ENCODE results near the gene DNAJC21.
"Not testable (repeated sequence)": the region's sequence is repeated elsewhere in the genome, so short reads cannot be mapped to it uniquely, and the experiment has no call there.

The DNAJC21 gene

DNA sequence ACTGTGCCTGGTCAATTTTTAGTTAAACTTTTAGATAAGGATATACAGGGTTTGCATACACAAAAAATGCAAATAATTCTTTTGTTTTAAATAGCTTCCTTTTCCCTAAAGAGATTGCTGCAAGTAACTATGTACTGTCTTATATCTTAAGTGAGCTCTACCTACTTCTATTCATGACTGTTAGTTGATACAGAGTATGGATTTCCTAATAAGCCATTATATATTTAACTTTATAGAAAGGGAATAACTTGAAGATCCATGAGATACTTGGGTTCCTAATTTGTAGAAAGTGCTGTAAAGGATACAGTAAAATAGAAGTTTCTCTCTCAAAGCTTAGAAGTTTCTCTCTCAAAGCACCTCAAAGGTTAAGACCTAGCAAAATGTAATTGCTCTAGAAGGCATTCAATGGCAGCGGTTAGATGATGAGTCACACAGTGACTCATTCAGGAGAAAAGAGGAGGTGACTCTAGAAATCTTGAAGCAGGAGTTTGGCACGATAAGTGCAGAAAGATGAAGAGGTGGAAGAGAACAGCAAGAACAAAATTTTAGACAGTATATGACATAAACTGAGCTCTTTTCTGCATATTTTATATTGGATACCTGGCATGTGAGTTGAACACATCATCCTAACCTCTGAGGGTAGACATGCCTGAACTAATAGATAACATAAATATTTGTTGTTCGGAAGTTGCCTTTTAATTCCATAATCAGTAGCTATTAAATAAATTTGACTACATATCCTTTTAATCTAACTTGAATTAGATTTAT lies 5.5 kb upstream of the DNAJC21 start:
- DNase-seq = no peak

DNA sequence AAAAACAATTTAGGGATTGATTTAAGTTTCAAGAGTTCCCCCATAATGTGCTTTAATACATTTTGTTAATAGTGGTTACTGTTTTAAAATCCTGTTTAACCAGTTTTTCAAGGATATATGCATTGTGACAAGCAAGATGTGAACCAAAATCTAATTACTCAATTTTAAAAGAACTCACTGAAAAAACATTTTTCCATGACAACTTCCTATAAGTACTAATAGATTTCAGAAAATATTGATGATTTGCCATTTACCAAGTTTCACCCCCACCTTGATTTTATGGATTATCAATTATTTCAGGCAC lies 4.9 kb upstream of the DNAJC21 start:
- DNase-seq = no peak

DNA sequence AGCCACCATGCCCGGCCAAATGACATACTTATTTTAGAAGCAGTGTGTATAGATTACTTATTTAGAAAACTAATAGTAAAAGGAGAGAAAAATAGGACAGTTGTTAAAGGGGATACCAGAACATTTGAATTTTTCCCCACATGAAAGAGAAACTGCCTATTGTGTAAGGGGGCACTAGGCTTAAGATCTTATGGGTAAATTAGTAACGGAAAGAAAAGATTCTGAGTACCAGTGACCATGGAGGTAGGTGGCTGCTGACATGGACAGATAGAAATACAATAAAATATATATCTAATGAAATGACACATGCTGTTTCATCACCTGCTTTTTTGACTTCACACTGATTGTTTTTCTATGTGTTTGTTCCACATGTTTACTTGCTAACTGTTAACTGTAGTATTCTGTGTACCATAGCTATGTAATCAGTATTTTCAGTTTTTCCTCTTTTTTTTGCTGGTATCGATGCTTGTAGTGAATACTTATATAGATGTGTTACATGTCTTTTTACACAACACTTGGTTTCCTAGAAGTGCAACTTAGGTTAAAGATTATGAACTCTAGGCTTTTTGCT lies 3.0 kb upstream of the DNAJC21 start:
- no peak for DNase-seq

DNA sequence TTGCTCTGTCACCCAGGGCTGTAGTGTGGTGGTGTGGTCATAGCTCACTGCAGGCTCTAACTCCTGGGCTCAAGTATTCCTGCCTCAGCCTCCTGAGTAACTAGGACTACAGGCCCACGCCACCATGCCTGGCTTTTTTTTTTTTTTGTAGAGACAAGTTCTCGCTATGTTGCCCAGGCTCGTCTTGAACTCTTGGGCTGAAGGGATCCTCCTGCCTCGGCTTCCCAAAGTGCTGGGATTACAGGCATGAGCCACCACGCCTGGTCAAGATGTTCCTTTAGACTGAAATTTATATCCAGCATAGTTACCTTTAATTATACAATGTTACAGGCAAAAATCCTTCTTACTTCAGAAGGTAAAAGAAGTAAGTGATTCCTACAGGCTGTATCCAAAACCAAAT lies 1.6 kb upstream of the DNAJC21 start:
- DNase-seq = no peak

DNA sequence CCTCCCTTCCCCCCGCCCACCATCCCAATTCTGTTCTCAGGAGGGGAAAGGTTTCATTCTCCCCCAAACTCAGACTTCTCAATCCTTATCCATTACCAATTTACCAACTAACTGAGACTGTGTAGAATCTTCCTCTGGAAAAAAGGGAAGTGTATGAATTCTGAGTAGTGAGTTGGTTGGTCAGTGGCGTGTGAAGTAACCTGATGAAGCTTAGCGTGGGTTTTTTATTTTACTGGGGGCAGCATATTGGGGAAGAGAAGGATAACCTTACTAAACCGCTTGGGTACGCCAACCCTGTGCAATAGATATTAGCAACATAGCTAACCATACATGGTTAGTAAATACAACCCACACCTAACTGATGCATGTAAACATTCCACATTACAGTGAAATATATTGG lies 1.1 kb upstream of the DNAJC21 start:
- DNase-seq = no peak

DNA sequence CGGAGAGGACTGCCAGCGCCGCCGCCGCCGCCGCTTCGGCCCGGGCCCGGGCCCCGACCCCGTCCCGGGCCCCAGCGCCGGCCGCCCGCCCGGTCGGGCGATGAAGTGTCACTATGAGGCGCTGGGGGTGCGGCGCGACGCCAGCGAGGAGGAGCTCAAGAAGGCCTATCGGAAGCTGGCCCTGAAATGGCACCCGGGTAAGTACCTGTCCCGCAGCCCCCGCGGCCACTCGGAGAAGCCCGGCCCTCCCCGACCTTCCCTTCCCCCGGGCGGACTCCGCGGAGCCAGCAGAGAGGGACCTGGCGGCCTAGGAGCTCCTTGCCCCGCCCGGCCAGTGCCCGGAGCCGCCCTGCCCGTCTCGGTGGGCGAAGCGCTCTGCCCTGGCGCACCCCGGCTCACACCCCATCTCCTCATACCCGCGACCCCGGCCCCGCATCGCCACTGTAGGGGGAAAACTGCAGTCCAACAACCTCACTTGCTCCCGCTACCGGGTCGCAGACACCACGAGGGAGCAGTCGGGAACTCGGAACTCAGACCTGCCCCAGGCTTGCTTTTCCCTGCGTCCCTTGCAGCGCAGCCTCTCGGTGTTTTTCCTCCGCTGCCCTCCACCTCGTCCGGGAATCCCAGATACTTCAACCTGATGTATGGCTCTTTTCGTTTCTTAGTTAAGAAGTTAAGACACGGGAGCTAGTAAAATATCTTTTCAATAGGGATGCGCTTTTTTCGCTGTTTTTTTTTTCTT lies 532 bp downstream of the DNAJC21 start:
- peak; percentile 71 to 84 for DNase-seq

GRCh38 chr5:34930462-34930844 lies 1.1 kb downstream of the DNAJC21 start:
- DNase-seq = no peak

DNA sequence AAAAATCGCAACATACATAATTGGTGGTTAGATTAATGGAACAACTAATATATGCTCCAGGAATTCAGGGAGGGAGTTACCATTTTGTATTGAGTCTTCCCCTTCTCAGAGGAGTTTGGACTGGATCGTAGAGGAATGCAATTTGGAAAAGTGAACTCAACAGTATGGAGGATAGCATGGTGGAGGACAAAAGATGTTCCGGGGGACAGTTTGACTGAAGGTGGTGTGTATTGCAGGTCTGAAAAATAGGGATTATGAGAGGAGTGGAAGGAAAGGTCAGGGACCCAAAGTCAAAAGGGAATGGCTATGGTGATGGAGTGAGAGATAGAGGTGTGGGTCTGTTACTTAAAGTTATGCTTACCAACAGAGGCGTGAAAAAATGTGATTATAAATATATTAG lies 1.5 kb downstream of the DNAJC21 start:
- DNase-seq = no peak

DNA sequence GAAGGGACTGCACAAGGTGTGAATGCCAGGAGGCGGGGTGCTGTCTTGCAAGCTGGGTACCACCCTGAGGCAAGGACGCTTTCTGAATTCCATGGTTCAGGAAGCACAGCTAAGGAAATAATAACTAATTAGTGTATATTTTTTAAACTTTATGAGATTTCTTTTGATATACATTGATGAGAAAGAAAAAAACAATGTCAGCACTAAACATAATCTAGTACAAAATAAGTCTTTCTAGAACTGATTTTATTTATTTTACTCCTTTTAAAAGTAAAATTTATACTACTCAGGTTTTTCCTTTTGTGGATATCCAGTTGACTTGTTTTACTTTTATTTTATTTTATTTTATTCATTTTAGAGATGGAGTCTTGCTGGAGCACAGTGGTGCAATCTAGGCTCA lies 3.6 kb downstream of the DNAJC21 start:
- no peak for DNase-seq

DNA sequence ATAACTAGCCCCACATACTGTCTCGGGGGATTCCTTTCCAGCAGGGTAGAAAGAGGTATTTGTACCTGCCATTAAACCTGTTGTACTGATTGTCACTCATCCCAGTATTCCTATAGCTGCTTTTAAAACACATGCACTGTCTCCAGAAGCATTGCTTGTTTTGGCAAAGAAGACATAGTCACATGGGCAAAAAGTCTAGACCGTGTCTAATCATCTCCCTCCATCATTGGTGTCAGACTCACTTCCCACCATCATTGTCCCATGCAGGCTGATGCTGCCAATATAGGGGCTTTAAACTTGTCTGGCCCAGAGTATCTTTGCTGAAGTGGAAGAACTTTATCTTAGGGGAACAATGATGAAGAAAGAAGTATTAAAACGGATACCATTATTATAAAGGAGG lies 12.6 kb downstream of the DNAJC21 start:
- no peak for DNase-seq

GRCh38 chr5:34944044-34944443 lies 14.7 kb downstream of the DNAJC21 start:
- DNase-seq = no peak

DNA sequence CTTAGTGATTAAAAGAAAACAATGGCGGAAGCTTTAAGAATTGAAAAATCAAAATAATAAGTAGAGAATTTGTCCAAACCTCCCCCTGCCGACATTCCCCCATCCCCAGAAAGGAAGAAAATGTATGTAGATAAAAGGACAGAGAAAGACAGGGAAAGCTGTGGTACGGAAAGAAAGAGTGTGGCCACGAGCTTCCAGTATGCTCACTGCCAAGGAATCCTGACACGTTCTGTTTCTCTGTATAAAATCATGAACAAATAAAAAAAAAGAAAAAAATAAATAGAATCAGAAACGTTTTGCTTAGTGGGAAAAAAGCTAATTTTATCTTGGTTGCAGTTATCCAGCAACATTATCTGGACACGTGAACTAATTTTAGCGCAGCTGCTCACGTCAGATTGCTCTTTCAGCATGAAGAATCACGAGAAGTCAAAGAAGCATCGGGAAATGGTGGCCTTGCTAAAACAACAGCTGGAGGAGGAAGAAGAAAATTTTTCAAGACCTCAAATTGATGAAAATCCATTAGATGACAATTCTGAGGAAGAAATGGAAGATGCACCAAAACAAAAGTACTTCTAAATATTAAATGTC lies 15.2 kb downstream of the DNAJC21 start:
- no peak for DNase-seq

DNA sequence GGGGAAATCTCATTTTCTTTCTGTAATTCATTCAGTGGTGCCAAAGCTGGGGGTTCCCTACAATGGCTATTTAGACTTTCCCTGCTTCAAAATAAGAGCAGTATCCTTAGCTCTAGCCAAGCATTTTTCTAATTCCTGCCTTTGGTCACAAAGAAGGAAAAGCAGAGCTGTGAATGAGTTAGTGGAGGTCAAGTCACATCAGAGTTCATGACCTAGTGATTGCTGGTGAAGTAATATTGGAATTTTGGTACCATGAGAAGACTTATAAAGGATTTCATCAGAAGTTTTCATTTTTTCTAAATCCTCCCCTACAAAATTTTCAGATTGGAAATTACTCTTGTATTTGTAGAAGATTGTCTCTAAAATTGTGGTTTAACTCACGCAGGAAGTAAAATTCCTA lies 28.0 kb downstream of the DNAJC21 start:
- no peak for DNase-seq

- peak; percentile 17 to 43 for DNase-seq
Observed at GRCh38 chr5:34957857-34958690, 28.7 kb downstream of the DNAJC21 start.

GRCh38 chr5:34959323-34959722 lies 30.0 kb downstream of the DNAJC21 start:
- DNase-seq = no peak

DNA sequence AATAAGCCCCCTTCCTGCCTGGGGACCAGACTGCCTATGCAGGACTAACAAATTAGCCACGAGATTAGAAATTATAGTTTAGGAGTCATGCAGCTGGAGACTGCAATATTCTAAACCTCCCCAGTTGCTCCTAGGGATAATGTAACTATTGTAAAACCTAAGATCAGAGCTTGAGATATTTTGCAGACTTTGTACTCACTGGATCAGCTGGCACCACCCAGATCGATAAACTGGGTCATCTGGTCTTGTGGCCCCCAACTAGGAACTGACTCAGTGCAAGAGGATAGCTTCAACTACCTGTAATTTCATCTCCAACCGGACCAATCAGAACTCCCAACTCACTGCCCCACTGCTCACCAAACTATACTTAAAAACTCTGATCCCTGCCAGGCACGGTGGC lies 38.2 kb downstream of the DNAJC21 start:
- no peak for DNase-seq

- no peak for DNase-seq
Observed at GRCh38 chr5:34968258-34968657, 38.9 kb downstream of the DNAJC21 start.

GRCh38 chr5:34970552-34970951 lies 41.2 kb downstream of the DNAJC21 start:
- DNase-seq = no peak

DNA sequence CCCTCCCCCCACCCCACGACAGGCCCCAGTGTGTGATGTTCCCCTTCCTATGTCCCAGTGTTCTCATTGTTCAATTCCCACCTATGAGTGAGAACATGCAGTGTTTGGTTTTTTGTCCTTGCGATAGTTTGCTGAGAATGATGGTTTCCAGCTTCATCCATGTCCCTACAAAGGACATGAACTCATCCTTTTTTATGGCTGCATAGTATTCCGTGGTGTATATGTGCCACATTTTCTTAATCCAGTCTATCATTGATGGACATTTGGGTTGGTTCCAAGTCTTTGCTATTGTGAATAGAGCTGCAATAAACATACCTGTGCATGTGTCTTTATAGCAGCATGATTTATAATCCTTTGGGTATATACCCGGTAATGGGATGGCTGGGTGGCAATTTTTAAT lies 42.3 kb downstream of the DNAJC21 start:
- DNase-seq = not testable (repeated sequence)

DNA sequence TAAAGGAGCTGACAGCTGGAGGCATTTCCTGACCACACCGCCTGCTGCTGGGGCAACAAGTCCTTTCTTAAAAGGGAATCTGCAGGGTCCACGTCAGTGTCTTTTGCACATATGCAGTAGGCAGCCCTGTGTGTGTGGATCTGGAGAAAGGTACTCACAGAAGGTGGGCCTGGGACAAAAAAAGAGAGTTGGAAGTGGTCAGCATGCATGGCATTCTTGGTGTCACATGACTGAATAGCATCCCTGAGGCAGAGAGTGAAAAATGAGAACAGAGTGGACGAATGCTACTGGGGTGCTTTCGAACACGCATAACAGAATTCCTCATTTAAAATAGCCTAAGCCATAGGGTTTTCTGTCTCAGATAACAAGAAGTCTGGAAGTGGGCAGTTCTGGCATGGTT lies 47.0 kb downstream of the DNAJC21 start:
- no peak for DNase-seq

DNA sequence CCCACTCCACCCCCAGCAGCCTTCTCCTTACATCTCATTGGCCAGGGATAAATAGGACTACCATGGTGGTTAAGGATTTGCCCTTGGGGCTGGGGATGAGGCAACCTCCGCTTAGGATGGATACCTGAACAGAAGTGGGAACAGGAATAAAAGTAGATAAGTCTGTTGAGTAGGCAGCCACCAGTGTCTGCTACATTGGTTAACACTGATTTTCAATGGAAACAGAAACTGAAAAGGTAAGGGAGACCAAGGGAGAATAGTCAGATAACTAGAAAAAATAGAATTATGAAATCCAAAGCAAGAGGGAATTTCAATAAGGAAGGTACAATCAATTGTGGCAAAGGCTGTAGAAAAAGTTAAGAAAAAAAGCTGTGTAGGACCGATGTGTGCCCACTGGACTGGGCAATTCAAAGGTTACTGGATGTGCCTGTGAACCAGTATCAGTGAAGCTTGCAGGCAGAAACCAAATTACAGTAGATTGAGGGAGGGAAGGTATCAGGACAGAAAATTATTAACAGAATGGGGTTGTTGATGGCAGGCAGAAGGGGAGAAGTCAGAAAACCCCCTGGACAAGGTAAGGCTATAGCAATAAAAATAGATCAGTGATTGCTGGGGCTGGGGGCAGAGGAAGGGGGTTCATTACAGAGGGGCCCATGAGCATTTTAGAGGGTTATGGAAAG lies 48.7 kb downstream of the DNAJC21 start:
- DNase-seq = no peak

DNA sequence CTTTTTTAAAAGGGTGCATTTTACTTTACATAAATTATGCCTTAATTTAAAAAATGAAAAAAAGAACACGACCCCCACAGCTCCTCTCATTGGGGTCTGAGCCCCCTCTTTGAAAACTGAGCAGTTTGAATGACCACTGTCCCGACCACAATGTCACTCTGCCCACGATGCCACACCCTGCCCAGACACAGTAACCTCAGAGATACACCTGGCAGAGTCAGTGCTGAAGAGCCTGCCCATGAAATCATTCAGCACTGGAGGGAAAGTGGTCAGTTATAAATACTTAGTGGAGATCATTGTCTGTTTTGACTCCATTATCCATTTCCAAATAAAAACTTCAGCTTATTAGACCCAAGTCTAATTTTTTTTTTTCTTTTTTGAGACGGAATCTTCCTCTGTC lies 49.3 kb downstream of the DNAJC21 start:
- DNase-seq = no peak

DNA sequence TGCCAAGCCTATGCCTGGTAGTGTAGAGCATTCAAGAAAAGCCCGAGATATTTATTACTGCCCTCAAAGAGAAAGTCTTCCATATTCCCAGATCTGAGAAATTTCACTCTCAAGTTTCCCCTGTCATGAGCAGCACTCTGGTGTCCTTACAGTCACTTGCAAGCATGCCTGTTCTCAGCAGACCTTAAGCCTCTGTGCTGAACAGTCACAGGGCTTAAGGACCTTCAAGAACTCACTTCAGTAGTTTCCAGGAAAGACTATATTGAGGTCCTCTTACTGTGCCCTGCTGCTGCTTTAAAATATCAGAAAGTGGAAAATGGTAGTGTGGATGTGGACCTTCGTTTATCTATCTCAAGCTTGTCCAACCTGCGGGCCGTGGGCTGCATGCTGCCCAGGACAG lies 53.5 kb downstream of the DNAJC21 start:
- DNase-seq = peak in 1 of 2 experiments; percentile 9

All from NCI-H524 (cell line).